Liver (tissue), 9 donors: ENCODE data around the gene DST. TPM values are rescaled to one million over a fixed set of nuclear protein-coding genes. Genes with fewer than 3 reads are reported as not detected.

Source experiments
- DNase-seq: peaks from one replicate; pipeline ENCODE4 v3.0.0-alpha.2; 2017; ENCODE audit warnings: low spot score
- H3K27ac ChIP-seq, 2 donors: one replicate each; pipeline ENCODE4 v1.7.0; 2013; ENCODE audit warnings: inconsistent platforms in 2 of 2, low read length in 2 of 2, control low read depth in 1 of 2, low read depth in 1 of 2, mild to moderate bottlenecking in 1 of 2
- H3K27me3 ChIP-seq, 4 donors: one replicate each; pipeline versions ENCODE4 v1.6.1 to v1.7.0; 2013; ENCODE audit warnings: low read length in 3 of 4, inconsistent platforms in 1 of 4, mild to moderate bottlenecking in 1 of 4, moderate library complexity in 1 of 4; ENCODE audit not compliant: control insufficient read depth in 4 of 4, insufficient read depth in 4 of 4
- H3K36me3 ChIP-seq, 4 donors: one replicate each; pipeline versions ENCODE4 v1.6.1 to v1.7.0; 2013; ENCODE audit warnings: low read length in 3 of 4, mild to moderate bottlenecking in 3 of 4, low read depth in 1 of 4, moderate library complexity in 1 of 4; ENCODE audit not compliant: control insufficient read depth in 4 of 4, insufficient read depth in 3 of 4
- H3K4me1 ChIP-seq, 4 donors: one replicate each; pipeline versions ENCODE4 v1.6.1 to v1.7.0; 2013; ENCODE audit warnings: low read length in 3 of 4, mild to moderate bottlenecking in 3 of 4, moderate library complexity in 1 of 4; ENCODE audit not compliant: control insufficient read depth in 4 of 4, insufficient read depth in 4 of 4
- H3K4me3 ChIP-seq, 3 donors: one replicate each; pipeline versions ENCODE4 v1.6.1 to v1.7.0; 2013; ENCODE audit warnings: low read length in 3 of 3, control low read depth in 1 of 3, low read depth in 1 of 3, mild to moderate bottlenecking in 1 of 3
- H3K9ac ChIP-seq, 2 donors: one replicate each; pipeline ENCODE4 v1.7.0; 2013; ENCODE audit warnings: low read length in 2 of 2, mild to moderate bottlenecking in 2 of 2, moderate library complexity in 2 of 2, control low read depth in 1 of 2, low read depth in 1 of 2
- H3K9me3 ChIP-seq, 4 donors: one replicate each; pipeline versions ENCODE4 v1.6.1 to v1.7.0; 2013; ENCODE audit warnings: low read length in 3 of 4; ENCODE audit not compliant: control insufficient read depth in 4 of 4
- ATF3 ChIP-seq: IDR thresholded peaks from 2 replicates; pipeline ENCODE4 v1.6.1; 2016; ENCODE audit warnings: antibody characterized with exemption
- CTCF ChIP-seq: fragments of 150-350 bp; IDR thresholded peaks from 2 replicates; pipeline ENCODE4 v1.5.1; 2017; ENCODE audit warnings: improper control_type of control experiment, low read depth, low read length; ENCODE audit not compliant: missing input control
- EGR1 ChIP-seq, 2 donors: IDR thresholded peaks; 2 replicates each; pipeline ENCODE4 v1.6.1; 2016 to 2018; ENCODE audit warnings: antibody characterized with exemption in 2 of 2, low read depth in 2 of 2
- GABPA ChIP-seq, 2 donors: IDR thresholded peaks in 1 of 2; conservative IDR thresholded peaks in 1 of 2; 2 replicates each; pipeline ENCODE4 v1.6.1; 2016; ENCODE audit warnings: antibody characterized with exemption in 2 of 2, mild to moderate bottlenecking in 1 of 2, moderate library complexity in 1 of 2
- HNF4A ChIP-seq, 2 donors: conservative IDR thresholded peaks; 2 replicates each; pipeline ENCODE4 v1.6.1; 2016; ENCODE audit warnings: antibody characterized with exemption in 2 of 2, mild to moderate bottlenecking in 2 of 2
- JUND ChIP-seq, 2 donors: IDR thresholded peaks; 2 replicates each; pipeline ENCODE4 v1.6.1; 2016; ENCODE audit warnings: antibody characterized with exemption in 2 of 2
- TAF1 ChIP-seq: conservative IDR thresholded peaks from 2 replicates; pipeline ENCODE4 v1.6.1; 2016; ENCODE audit warnings: antibody characterized with exemption, mild to moderate bottlenecking
- YY1 ChIP-seq: IDR thresholded peaks from 2 replicates; pipeline ENCODE4 v1.6.1; 2016; ENCODE audit warnings: antibody characterized with exemption, mild to moderate bottlenecking
- WGBS: extraction: QIAGEN DNeasy Blood & Tissue Kit; methylation state at CpG from one replicate; pipeline ENCODE4 v1.1.7; 2013; 5-methylcytosine and 5-hydroxymethylcytosine counted together
- polyA plus RNA-seq, 2 donors: library from polyadenylated mRNA; stranded (reverse) in 1 of 2; unstranded in 1 of 2; fragments of 200-250 nt in 1 of 2; fragments of >200 nt in 1 of 2; fragmentation: Nextera tagmentation in 1 of 2; extraction: Ambion mirVana in 1 of 2; gene quantifications; one replicate each; pipeline versions ENCODE4 v1.2.1 to v1.2.3, GENCODE V29; 2013 to 2015
- total RNA-seq, 2 donors: library from RNA; depleted of rRNA; stranded (reverse); fragments of >200 nt; gene quantifications; one replicate each; pipeline ENCODE4 v1.2.3, GENCODE V29; 2014
- TF ChIP-seq, protein P1 (sequence below): IDR thresholded peaks from 2 replicates; pipeline ENCODE4 v1.6.1; 2016; ENCODE audit warnings: antibody characterized with exemption, mild to moderate bottlenecking
- TF ChIP-seq, protein P2 (sequence below): IDR thresholded peaks from 2 replicates; pipeline ENCODE4 v1.6.1; 2016; ENCODE audit warnings: antibody characterized with exemption
- donor health status: healthy.
- donor health status: healthy.
- donor health status: healthy.
- donor health status: healthy.
- donor health status: healthy.

The DST gene
- total and polyA plus RNA-seq, 4 donors = 30.5 to 234 (median 86.7) TPM

- no peak for DNase-seq
- Histone ChIP-seq H3K9me3 (no peaks in the 10 kb centered on the region), H3K27me3 (no peaks in the 10 kb centered on the region), H3K4me3 (no peak overlapping the region), H3K4me1 (peaks cover 0 to 6% (median 4%) of the 10 kb centered on the region in 4 donors), H3K36me3 (peaks cover 5 to 51% (median 41%) of the 10 kb centered on the region in 4 donors), H3K27ac (no peak overlapping the region), H3K9ac (no peak overlapping the region)
- TF ChIP-seq, protein P1, sequence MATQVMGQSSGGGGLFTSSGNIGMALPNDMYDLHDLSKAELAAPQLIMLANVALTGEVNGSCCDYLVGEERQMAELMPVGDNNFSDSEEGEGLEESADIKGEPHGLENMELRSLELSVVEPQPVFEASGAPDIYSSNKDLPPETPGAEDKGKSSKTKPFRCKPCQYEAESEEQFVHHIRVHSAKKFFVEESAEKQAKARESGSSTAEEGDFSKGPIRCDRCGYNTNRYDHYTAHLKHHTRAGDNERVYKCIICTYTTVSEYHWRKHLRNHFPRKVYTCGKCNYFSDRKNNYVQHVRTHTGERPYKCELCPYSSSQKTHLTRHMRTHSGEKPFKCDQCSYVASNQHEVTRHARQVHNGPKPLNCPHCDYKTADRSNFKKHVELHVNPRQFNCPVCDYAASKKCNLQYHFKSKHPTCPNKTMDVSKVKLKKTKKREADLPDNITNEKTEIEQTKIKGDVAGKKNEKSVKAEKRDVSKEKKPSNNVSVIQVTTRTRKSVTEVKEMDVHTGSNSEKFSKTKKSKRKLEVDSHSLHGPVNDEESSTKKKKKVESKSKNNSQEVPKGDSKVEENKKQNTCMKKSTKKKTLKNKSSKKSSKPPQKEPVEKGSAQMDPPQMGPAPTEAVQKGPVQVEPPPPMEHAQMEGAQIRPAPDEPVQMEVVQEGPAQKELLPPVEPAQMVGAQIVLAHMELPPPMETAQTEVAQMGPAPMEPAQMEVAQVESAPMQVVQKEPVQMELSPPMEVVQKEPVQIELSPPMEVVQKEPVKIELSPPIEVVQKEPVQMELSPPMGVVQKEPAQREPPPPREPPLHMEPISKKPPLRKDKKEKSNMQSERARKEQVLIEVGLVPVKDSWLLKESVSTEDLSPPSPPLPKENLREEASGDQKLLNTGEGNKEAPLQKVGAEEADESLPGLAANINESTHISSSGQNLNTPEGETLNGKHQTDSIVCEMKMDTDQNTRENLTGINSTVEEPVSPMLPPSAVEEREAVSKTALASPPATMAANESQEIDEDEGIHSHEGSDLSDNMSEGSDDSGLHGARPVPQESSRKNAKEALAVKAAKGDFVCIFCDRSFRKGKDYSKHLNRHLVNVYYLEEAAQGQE = no peak
- TF ChIP-seq EGR1 (IDR thresholded peaks at IDR 0.05; ENCODE audit: low read depth in 2 of 2) (no peak), HNF4A (conservative IDR thresholded peaks at IDR 0.05) (no peak), CTCF (no peak), ATF3 (no peak), YY1 (no peak)
- TF ChIP-seq, protein P2, sequence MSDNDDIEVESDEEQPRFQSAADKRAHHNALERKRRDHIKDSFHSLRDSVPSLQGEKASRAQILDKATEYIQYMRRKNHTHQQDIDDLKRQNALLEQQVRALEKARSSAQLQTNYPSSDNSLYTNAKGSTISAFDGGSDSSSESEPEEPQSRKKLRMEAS = no peak
- WGBS = 90% methylated on average over 5 of the region's 5 CpGs
Measured at GRCh38 chr6:56458324-56458884, 184.3 kb downstream of the DST start.

- no peak overlapping the region for H3K4me3 ChIP-seq
- H3K27ac ChIP-seq = no peak overlapping the region
- TF ChIP-seq JUND (IDR thresholded peaks at IDR 0.05) (no peak), TAF1 (no peak), GABPA (IDR thresholded peaks at IDR 0.05 in 1 of 2, conservative IDR thresholded peaks at IDR 0.05 in 1 of 2) (no peak), CTCF (no peak)
- TF ChIP-seq, protein P2 = no peak
- DNase-seq = no peak
- no peaks in the 10 kb centered on the region for H3K9me3 ChIP-seq
- no peaks in the 10 kb centered on the region for H3K27me3 ChIP-seq
- no peak overlapping the region for H3K9ac ChIP-seq
- peaks cover 0 to 8% (median 6%) of the 10 kb centered on the region in 4 donors for H3K4me1 ChIP-seq
- 59% methylated on average over 2 of the region's 2 CpGs for WGBS
- H3K36me3 ChIP-seq = peaks cover 4 to 39% (median 33%) of the 10 kb centered on the region in 4 donors
Measured at GRCh38 chr6:56456785-56457184, 185.9 kb downstream of the DST start.
